ENCODE results near the gene STK4.

DNA sequence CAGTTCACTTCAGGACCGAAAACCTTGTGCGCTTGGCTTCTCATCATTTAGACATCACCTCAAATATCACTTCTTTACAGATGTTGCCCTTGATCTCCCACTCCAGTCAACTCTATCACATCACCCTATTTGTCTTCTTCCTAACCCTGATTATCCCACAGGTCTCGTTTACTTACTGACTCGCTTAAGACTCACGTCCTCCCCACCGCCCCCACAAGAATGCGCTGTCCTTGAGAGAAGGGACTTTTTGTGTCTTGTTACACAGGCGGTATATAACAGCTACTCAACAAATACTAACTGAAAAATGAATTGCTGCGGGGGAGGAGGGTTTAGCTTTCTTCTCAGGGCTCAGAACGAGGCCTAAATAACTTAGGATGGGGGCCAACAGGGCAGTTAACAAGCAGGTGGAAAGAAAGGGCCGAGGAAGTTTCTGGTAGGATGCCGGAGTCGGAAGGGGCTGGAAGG, 6.6 kb upstream of the STK4 start:
- TF ChIP-seq, protein P1, sequence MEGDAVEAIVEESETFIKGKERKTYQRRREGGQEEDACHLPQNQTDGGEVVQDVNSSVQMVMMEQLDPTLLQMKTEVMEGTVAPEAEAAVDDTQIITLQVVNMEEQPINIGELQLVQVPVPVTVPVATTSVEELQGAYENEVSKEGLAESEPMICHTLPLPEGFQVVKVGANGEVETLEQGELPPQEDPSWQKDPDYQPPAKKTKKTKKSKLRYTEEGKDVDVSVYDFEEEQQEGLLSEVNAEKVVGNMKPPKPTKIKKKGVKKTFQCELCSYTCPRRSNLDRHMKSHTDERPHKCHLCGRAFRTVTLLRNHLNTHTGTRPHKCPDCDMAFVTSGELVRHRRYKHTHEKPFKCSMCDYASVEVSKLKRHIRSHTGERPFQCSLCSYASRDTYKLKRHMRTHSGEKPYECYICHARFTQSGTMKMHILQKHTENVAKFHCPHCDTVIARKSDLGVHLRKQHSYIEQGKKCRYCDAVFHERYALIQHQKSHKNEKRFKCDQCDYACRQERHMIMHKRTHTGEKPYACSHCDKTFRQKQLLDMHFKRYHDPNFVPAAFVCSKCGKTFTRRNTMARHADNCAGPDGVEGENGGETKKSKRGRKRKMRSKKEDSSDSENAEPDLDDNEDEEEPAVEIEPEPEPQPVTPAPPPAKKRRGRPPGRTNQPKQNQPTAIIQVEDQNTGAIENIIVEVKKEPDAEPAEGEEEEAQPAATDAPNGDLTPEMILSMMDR (IDR thresholded peaks at IDR 0.05; ENCODE audit: low read depth, low read length) = no peak
- TF ChIP-seq POLR2A (IDR thresholded peaks at IDR 0.05; ENCODE audit: extremely low read depth, insufficient read length) = no peak
- TF ChIP-seq, protein P2, sequence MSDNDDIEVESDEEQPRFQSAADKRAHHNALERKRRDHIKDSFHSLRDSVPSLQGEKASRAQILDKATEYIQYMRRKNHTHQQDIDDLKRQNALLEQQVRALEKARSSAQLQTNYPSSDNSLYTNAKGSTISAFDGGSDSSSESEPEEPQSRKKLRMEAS (IDR thresholded peaks at IDR 0.05; ENCODE audit: low read depth, low read length) = no peak

Data from NB4 (cell line).